Ishikawa (cell line): ENCODE data around the gene SERPINB7.
A peak's percentile ranks its signal among the peaks of the same experiment; 100 is the strongest.

Experiments
- CEBPB ChIP-seq: IDR thresholded peaks from 2 replicates; pipeline ENCODE4 v1.6.1; 2012
- CREB1 ChIP-seq: IDR thresholded peaks from 2 replicates; pipeline ENCODE4 v1.6.1; 2012; ENCODE audit warnings: low read depth
- EGR1 ChIP-seq: IDR thresholded peaks from 2 replicates; pipeline ENCODE4 v1.6.1; 2012
- EP300 ChIP-seq: IDR thresholded peaks from 2 replicates; pipeline ENCODE4 v1.6.1; 2012; ENCODE audit warnings: borderline replicate concordance
- FOXM1 ChIP-seq: IDR thresholded peaks from 2 replicates; pipeline ENCODE4 v1.6.1; 2012; ENCODE audit warnings: low read depth, borderline replicate concordance
- NFIC ChIP-seq: IDR thresholded peaks from 2 replicates; pipeline ENCODE4 v1.6.1; 2012
- RAD21 ChIP-seq: IDR thresholded peaks from 2 replicates; pipeline ENCODE4 v1.6.1; 2012; ENCODE audit warnings: low read depth
- TAF1 ChIP-seq: IDR thresholded peaks from 2 replicates; pipeline ENCODE4 v1.6.1; 2012; ENCODE audit warnings: low read depth, mild to moderate bottlenecking
- TCF12 ChIP-seq: IDR thresholded peaks from 2 replicates; pipeline ENCODE4 v1.6.1; 2012; ENCODE audit warnings: low read depth
- TEAD4 ChIP-seq: IDR thresholded peaks from 2 replicates; pipeline ENCODE4 v1.6.1; 2012
- USF1 ChIP-seq: IDR thresholded peaks from 2 replicates; pipeline ENCODE4 v1.6.1; 2012
- YY1 ChIP-seq: IDR thresholded peaks from 2 replicates; pipeline ENCODE4 v1.6.1; 2012; ENCODE audit warnings: low read depth
- ZBTB7A ChIP-seq: IDR thresholded peaks from 2 replicates; pipeline ENCODE4 v1.6.1; 2012; ENCODE audit warnings: low read depth
- TF ChIP-seq, protein P1 (sequence below): IDR thresholded peaks from 2 replicates; pipeline ENCODE4 v1.6.1; 2012; ENCODE audit warnings: low read depth, mild to moderate bottlenecking
- TF ChIP-seq, protein P2 (sequence below): IDR thresholded peaks from 2 replicates; pipeline ENCODE4 v1.6.1; 2012

SERPINB7 gene

GRCh38 chr18:63818212-63818611 lies 43.0 kb downstream of the SERPINB7 start:
- TF ChIP-seq RAD21, result no peak
- TF ChIP-seq TCF12, result no peak
- TF ChIP-seq, protein P1, sequence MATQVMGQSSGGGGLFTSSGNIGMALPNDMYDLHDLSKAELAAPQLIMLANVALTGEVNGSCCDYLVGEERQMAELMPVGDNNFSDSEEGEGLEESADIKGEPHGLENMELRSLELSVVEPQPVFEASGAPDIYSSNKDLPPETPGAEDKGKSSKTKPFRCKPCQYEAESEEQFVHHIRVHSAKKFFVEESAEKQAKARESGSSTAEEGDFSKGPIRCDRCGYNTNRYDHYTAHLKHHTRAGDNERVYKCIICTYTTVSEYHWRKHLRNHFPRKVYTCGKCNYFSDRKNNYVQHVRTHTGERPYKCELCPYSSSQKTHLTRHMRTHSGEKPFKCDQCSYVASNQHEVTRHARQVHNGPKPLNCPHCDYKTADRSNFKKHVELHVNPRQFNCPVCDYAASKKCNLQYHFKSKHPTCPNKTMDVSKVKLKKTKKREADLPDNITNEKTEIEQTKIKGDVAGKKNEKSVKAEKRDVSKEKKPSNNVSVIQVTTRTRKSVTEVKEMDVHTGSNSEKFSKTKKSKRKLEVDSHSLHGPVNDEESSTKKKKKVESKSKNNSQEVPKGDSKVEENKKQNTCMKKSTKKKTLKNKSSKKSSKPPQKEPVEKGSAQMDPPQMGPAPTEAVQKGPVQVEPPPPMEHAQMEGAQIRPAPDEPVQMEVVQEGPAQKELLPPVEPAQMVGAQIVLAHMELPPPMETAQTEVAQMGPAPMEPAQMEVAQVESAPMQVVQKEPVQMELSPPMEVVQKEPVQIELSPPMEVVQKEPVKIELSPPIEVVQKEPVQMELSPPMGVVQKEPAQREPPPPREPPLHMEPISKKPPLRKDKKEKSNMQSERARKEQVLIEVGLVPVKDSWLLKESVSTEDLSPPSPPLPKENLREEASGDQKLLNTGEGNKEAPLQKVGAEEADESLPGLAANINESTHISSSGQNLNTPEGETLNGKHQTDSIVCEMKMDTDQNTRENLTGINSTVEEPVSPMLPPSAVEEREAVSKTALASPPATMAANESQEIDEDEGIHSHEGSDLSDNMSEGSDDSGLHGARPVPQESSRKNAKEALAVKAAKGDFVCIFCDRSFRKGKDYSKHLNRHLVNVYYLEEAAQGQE, result no peak
- TF ChIP-seq CEBPB, result no peak
- no peak for TF ChIP-seq TEAD4
- TF ChIP-seq YY1, result no peak
- TF ChIP-seq, protein P2, sequence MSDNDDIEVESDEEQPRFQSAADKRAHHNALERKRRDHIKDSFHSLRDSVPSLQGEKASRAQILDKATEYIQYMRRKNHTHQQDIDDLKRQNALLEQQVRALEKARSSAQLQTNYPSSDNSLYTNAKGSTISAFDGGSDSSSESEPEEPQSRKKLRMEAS, result no peak
- TF ChIP-seq ZBTB7A, result no peak
- no peak for TF ChIP-seq FOXM1
- no peak for TF ChIP-seq USF1
- TF ChIP-seq CREB1, result no peak
- no peak for TF ChIP-seq NFIC
- no peak for TF ChIP-seq TAF1
- no peak for TF ChIP-seq EP300
- TF ChIP-seq EGR1, result no peak

DNA sequence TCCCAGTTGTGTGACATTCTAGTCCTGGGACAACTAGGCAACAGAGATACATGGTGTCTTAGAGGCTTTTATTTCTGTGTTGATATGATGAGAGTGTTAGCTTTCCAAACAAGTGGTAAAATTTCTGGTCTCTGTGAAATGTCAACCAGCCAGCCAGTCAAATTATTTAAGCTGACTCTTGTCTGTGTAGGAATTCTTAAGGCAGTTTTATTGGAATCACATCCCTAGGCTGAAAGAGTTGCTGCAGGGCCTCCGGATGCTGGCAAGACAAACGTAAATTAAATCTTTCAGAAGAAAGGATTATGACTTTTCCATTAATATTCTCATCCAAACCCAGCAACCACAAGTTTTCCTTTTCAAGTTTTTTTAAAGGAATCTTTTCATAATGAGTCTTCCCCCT lies 44.6 kb downstream of the SERPINB7 start:
- TF ChIP-seq CEBPB, result no peak
- no peak for TF ChIP-seq CREB1
- no peak for TF ChIP-seq TEAD4
- no peak for TF ChIP-seq YY1
- TF ChIP-seq, protein P2, result no peak
- TF ChIP-seq EGR1, result no peak

- TF ChIP-seq TAF1 (no peak), TEAD4 (no peak), EP300 (no peak)
Observed at GRCh38 chr18:63820694-63821093, 45.5 kb downstream of the SERPINB7 start.

DNA sequence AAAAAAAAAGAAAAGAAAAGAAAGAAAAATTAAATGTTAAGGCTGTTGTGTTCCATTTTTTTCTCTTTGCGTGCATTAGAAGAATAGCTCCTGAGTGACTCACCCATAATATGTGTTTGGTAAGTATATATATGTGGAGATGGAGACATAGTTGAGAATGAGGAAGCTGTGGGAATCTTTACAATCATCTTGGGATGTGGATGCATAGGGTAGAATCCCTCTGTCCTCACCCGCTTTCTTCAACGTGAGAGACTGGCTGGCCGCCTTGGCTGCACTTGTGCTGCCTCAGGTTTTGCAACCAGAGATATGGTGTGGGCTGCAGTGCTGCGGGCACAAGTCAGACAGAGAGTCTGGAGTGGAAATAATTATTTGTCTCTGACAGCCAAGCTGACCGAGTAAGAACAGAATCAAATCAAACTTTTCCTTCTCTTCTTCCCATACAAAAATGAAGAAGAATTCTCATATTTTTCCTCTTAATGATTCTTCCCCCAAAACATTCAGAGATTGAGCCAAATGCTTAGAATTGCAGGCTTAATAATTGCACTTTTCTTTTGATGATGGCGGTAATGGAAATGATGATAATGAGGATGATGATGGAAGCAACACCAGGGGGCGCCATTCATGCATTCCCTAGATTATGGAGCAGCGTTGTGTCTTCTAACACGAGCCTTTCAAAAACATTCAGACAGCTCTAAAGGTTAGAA lies 48.5 kb downstream of the SERPINB7 start:
- TF ChIP-seq, protein P2, result no peak
- peak; percentile 9; the same call in 1 of the 2 replicates for TF ChIP-seq RAD21

DNA sequence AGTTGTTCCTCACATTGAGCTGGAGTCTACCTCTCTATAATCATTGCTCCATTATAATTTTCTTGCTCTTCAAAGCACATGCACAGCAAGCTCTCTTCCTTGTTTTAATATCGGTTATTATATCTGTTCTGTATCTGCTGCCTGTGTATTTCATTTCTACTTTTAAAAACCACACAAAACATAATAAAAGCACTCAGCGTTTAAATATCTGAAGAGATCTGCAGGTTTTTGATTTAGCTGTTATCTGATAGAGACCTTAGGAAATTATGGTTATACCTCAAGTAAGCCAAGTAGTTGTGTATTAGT lies 49.0 kb downstream of the SERPINB7 start:
- TF ChIP-seq EGR1, result no peak
- TF ChIP-seq CEBPB, result no peak
- TF ChIP-seq NFIC, result no peak
- no peak for TF ChIP-seq TEAD4
- TF ChIP-seq TCF12, result no peak
- TF ChIP-seq TAF1, result no peak
- no peak for TF ChIP-seq CREB1
- no peak for TF ChIP-seq FOXM1
- TF ChIP-seq YY1, result no peak
- TF ChIP-seq, protein P2, result no peak

DNA sequence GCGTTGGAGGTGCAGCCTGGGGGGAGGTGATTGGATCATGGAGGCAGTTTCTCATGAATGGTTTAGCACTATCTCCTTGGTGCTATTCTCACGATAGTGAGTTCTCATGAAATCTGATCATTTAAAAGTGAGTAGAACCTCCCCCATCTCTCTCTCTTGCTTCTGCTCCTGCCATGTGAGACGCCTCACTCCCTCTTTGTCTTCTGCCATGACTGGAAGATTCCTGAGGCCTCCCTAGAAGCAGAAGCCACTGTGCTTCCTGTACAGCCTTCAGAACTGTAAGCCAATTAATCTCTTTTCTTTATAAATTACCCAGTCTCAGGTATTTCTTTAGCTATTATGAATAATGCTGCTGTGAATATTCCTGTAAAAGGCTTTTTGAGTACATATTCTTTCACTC lies 52.9 kb downstream of the SERPINB7 start:
- no peak for TF ChIP-seq YY1
- TF ChIP-seq, protein P1, result no peak
- TF ChIP-seq NFIC, result no peak
- TF ChIP-seq USF1, result no peak

- TF ChIP-seq CEBPB (no peak), FOXM1 (no peak), NFIC (no peak), TAF1 (no peak), YY1 (no peak), CREB1 (no peak), EP300 (no peak), EGR1 (no peak), RAD21 (no peak), TEAD4 (no peak), ZBTB7A (no peak), TCF12 (no peak), USF1 (no peak)
- TF ChIP-seq, protein P2, result no peak
- TF ChIP-seq, protein P1, result no peak
Observed at GRCh38 chr18:63828656-63829055, 53.4 kb downstream of the SERPINB7 start.
